Measurements from ENCODE around the gene TSTD2.

DNA sequence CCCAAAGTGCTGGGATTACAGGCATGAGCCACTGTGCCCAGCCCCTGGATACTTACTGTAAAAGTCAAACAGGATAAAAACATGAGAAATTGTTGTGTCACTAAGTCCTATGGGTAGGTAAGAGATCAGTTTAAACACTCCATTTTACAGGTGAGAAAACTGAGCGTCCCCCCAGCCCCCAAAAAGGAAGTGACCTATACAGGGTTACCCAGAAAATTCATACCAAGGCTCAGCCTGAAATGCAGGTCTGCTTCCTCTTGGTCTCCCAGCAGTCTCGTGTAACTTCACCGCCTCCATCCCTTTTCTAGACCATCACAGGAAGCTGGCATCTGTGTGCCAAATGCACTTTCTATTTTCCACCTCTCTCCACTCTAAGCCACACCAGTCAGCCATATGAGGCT, 74.5 kb downstream of the TSTD2 start:
- TF ChIP-seq, protein P1, sequence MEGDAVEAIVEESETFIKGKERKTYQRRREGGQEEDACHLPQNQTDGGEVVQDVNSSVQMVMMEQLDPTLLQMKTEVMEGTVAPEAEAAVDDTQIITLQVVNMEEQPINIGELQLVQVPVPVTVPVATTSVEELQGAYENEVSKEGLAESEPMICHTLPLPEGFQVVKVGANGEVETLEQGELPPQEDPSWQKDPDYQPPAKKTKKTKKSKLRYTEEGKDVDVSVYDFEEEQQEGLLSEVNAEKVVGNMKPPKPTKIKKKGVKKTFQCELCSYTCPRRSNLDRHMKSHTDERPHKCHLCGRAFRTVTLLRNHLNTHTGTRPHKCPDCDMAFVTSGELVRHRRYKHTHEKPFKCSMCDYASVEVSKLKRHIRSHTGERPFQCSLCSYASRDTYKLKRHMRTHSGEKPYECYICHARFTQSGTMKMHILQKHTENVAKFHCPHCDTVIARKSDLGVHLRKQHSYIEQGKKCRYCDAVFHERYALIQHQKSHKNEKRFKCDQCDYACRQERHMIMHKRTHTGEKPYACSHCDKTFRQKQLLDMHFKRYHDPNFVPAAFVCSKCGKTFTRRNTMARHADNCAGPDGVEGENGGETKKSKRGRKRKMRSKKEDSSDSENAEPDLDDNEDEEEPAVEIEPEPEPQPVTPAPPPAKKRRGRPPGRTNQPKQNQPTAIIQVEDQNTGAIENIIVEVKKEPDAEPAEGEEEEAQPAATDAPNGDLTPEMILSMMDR (conservative IDR thresholded peaks at IDR 0.05; ENCODE audit: low read depth, low read length) = no peak
- no peak for TF ChIP-seq EZH2 (IDR thresholded peaks at IDR 0.05; ENCODE audit: borderline replicate concordance, low read depth, low read length, poor library complexity, severe bottlenecking)

Measured in A673 (cell line).